SU-DHL-6 (cell line): ENCODE results near the gene ZNF831.

ENCODE experiments used
- H2AFZ ChIP-seq: fragments of 200-600 bp; sonication (generic); 2 replicates; pipeline ENCODE4 v1.6.1; 2014; ENCODE audit warnings: low read depth, mild to moderate bottlenecking, moderate library complexity, mixed read lengths, antibody characterized with exemption, low read length; ENCODE audit not compliant: severe bottlenecking
- H3F3A ChIP-seq: fragments of 200-600 bp; shearing (Covaris generic); 2 replicates; pipeline ENCODE4 v1.6.0; 2016; ENCODE audit warnings: antibody characterized with exemption, mild to moderate bottlenecking; ENCODE audit not compliant: insufficient read depth
- H3K27ac ChIP-seq: fragments of 200-600 bp; sonication (generic); 2 replicates; pipeline ENCODE4 v1.5.1; 2016; ENCODE audit warnings: low read depth, mild to moderate bottlenecking, low read length, moderate library complexity, mixed read lengths
- H3K27me3 ChIP-seq: fragments of 200-600 bp; sonication (generic), shearing (Covaris generic); 2 replicates; pipeline ENCODE4 v1.6.0; 2014; ENCODE audit warnings: mild to moderate bottlenecking, low read length
- H3K36me3 ChIP-seq: fragments of 200-600 bp; sonication (generic); 2 replicates; pipeline ENCODE4 v1.6.1; 2014; ENCODE audit warnings: mild to moderate bottlenecking, low read length, mixed read lengths
- H3K4me2 ChIP-seq: fragments of 300-600, 200-600 bp; shearing (Covaris generic), sonication (generic); 2 replicates; pipeline ENCODE4 v1.6.0; 2014; ENCODE audit warnings: low read length, low read depth, mild to moderate bottlenecking; ENCODE audit not compliant: poor library complexity, severe bottlenecking
- H3K4me3 ChIP-seq: fragments of 200-600 bp; sonication (generic); 2 replicates; pipeline ENCODE4 v1.5.1; 2014; ENCODE audit warnings: antibody characterized with exemption, low read length, mild to moderate bottlenecking, mixed read lengths; ENCODE audit not compliant: insufficient read depth, poor library complexity, severe bottlenecking
- H3K79me2 ChIP-seq: fragments of 200-600 bp; sonication (generic); 2 replicates; pipeline ENCODE4 v1.6.1; 2014; ENCODE audit warnings: mild to moderate bottlenecking, low read length, moderate library complexity; ENCODE audit not compliant: insufficient read depth
- H3K9ac ChIP-seq: fragments of 200-600 bp; sonication (generic); 2 replicates; pipeline ENCODE4 v1.7.0; 2014; ENCODE audit warnings: mild to moderate bottlenecking, low read length
- H3K9me2 ChIP-seq: fragments of 200-600 bp; sonication (generic); replicated peaks from 2 replicates; pipeline ENCODE4 v1.6.1; 2014; ENCODE audit warnings: low read length; ENCODE audit not compliant: insufficient read depth
- H3K9me3 ChIP-seq: fragments of 200-600 bp; sonication (generic); 2 replicates; pipeline ENCODE4 v1.6.1; 2014; ENCODE audit warnings: low read length, mixed read lengths; ENCODE audit not compliant: insufficient read depth
- H4K20me1 ChIP-seq: fragments of 200-600 bp; sonication (generic); 2 replicates; pipeline ENCODE4 v1.6.1; 2014; ENCODE audit warnings: low read depth, mild to moderate bottlenecking, antibody characterized with exemption, low read length, moderate library complexity, mixed read lengths
- EZH2phosphoT487 ChIP-seq: fragments of 200-600 bp; sonication (generic), shearing (Covaris generic); conservative IDR thresholded peaks from 2 replicates; pipeline ENCODE4 v1.6.1; 2018; ENCODE audit warnings: mild to moderate bottlenecking, antibody characterized with exemption, low read length, moderate library complexity, mixed read lengths
- TF ChIP-seq, protein P1 (sequence below): fragments of 200-600 bp; sonication (generic); IDR thresholded peaks from one replicate; pipeline ENCODE4 v1.5.1; 2017; ENCODE audit warnings: antibody characterized with exemption, mild to moderate bottlenecking, low read length, moderate library complexity; ENCODE audit not compliant: insufficient read depth, poor library complexity, severe bottlenecking

The ZNF831 gene

DNA sequence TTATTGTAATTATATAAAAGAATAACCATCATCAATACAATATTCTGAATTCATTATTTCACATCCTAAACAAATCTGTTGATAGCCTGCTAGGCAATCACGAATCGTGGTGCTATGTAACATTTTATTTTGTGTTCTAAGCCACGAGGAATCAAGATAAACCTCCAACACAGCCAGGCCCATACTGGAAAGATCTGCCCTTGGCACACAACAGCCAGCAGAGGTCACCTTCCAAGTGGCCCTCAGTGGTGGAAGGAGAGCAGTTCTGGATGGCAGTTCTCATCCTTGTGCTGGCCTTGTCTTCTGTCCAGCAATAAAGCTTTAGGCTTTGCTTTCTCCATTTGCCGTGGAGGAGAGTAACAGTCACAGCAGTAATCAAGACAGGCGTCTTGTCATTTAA lies 13.2 kb downstream of the ZNF831 start:
- H2AFZ ChIP-seq: no peak overlapping the region
- TF ChIP-seq, protein P1, sequence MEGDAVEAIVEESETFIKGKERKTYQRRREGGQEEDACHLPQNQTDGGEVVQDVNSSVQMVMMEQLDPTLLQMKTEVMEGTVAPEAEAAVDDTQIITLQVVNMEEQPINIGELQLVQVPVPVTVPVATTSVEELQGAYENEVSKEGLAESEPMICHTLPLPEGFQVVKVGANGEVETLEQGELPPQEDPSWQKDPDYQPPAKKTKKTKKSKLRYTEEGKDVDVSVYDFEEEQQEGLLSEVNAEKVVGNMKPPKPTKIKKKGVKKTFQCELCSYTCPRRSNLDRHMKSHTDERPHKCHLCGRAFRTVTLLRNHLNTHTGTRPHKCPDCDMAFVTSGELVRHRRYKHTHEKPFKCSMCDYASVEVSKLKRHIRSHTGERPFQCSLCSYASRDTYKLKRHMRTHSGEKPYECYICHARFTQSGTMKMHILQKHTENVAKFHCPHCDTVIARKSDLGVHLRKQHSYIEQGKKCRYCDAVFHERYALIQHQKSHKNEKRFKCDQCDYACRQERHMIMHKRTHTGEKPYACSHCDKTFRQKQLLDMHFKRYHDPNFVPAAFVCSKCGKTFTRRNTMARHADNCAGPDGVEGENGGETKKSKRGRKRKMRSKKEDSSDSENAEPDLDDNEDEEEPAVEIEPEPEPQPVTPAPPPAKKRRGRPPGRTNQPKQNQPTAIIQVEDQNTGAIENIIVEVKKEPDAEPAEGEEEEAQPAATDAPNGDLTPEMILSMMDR: no peak
- TF ChIP-seq EZH2phosphoT487: no peak

DNA sequence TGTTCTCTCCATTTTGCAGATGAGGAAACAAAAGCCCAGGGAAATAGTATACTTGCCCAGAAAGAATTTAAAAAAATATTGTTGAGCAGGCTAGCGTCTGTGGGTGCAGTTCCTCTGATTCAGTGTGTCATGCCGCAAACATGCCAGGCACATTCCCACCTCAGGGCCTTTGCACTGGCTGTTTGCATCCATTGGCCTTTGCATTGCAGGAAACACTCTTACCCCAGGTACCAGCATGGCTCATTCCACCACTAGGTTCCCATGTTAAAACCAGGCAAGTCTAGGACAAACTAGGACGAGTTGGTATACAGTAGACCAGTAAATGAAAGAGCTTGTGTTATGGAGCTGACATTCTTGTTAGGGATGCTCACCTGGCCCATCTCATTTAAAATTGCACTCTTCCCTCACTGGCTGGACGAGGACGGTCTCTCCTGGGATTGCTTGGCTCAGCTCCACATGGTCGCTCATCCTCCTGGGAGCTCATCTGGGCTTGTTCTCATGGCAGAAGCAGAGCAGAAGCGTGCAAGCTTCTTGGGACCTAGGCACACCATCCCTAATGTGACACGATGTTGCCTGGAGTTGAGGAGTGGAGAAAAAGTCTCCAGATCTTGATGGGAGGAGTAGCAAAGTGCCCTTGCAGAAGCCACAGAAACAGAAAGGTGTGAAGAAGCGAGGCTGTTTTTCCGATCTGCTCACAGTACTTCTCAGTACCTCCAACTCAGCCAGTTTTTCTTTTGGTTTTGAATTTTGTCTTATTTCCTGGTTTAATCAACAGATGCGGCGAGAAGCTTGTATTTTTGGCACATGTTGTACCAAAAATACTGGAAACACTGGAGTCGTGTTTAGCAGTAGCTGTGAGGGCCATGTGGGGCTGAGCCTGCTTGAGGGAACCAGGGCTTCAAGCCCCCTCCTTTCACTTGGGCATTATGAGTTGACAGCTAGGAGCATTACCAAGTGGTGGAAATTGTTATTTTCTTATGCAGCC lies 13.9 kb downstream of the ZNF831 start:
- TF ChIP-seq EZH2phosphoT487: no peak
- TF ChIP-seq, protein P1: no peak
- Histone ChIP-seq H3K27ac (no peak overlapping the region), H3K9me2 (no peaks in the 10 kb centered on the region), H3K27me3 (no peaks in the 10 kb centered on the region), H3K9me3 (no peaks in the 10 kb centered on the region), H3K4me3 (no peak overlapping the region), H3F3A (no peaks in the 10 kb centered on the region), H3K36me3 (no peaks in the 10 kb centered on the region), H3K9ac (no peak overlapping the region), H3K79me2 (no peaks in the 10 kb centered on the region), H4K20me1 (no peaks in the 10 kb centered on the region), H2AFZ (no peak overlapping the region), H3K4me2 (no peak overlapping the region)

More for the DNA sequence above, 13.2 kb downstream of the ZNF831 start:
- no peak overlapping the region for H3K9ac ChIP-seq
- H3K4me2 ChIP-seq: no peak overlapping the region
- H3F3A ChIP-seq: no peaks in the 10 kb centered on the region
- no peaks in the 10 kb centered on the region for H3K27me3 ChIP-seq
- H3K9me2 ChIP-seq: no peaks in the 10 kb centered on the region
- no peak overlapping the region for H3K27ac ChIP-seq
- H3K36me3 ChIP-seq: no peaks in the 10 kb centered on the region
- H3K4me3 ChIP-seq: no peak overlapping the region
- H3K79me2 ChIP-seq: no peaks in the 10 kb centered on the region
- H3K9me3 ChIP-seq: no peaks in the 10 kb centered on the region
- no peaks in the 10 kb centered on the region for H4K20me1 ChIP-seq

DNA sequence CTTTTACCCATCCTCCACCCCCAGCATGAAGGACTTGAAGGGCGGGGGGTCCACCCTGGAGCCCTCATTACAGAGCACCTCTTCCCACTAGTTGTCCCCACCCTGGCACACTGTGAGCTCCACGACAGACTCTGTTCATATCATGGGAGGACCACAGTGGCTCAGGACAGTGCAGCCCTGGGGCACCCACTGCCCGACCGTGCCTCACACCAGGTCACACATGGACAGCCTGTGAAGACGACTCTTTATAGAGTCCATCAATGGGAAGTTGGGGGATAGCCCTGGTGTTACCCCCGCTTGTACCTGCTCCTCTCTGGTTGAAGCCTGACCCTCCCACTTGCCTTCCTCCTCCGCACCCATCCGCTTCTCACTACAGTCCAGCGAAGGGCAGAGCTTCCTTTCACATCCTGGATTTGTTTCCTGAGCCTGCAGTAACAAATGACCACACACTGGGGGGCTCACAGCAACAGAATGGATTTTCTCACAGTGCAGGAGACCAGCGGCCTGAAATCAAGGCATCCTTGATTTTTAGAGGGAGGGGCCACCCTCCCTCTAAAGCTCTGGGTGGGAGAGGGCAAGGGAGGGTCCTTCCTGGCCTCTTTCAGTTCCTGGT lies 15.5 kb downstream of the ZNF831 start:
- no peaks in the 10 kb centered on the region for H3K9me3 ChIP-seq
- no peaks in the 10 kb centered on the region for H3K27me3 ChIP-seq
- no peak overlapping the region for H2AFZ ChIP-seq
- no peaks in the 10 kb centered on the region for H3K79me2 ChIP-seq
- H4K20me1 ChIP-seq: no peaks in the 10 kb centered on the region
- TF ChIP-seq, protein P1: no peak
- TF ChIP-seq EZH2phosphoT487: no peak
- no peaks in the 10 kb centered on the region for H3K36me3 ChIP-seq
- no peaks in the 10 kb centered on the region for H3K9me2 ChIP-seq
- no peaks in the 10 kb centered on the region for H3F3A ChIP-seq
- no peak overlapping the region for H3K9ac ChIP-seq
- no peak overlapping the region for H3K4me3 ChIP-seq
- H3K27ac ChIP-seq: no peak overlapping the region
- no peak overlapping the region for H3K4me2 ChIP-seq
